ES-I3 (cell line): ENCODE measurements around the gene SGMS1.

ENCODE experiments used
- H3K36me3 ChIP-seq: 2 replicates; pipeline ENCODE4 v1.6.1; 2013; ENCODE audit warnings: mild to moderate bottlenecking, low read length, control low read depth, moderate library complexity; ENCODE audit not compliant: insufficient read depth
- H3K4me1 ChIP-seq: 2 replicates; pipeline ENCODE4 v1.6.1; 2013; ENCODE audit warnings: mild to moderate bottlenecking, control low read depth, low read length; ENCODE audit not compliant: insufficient read depth
- H3K9ac ChIP-seq: 2 replicates; pipeline ENCODE4 v1.6.1; 2013; ENCODE audit warnings: low read depth, mild to moderate bottlenecking, low read length, moderate library complexity
- H3K9me3 ChIP-seq: 2 replicates; pipeline ENCODE4 v1.6.1; 2013; ENCODE audit warnings: mild to moderate bottlenecking, low read length, moderate library complexity; ENCODE audit not compliant: control insufficient read depth, insufficient read depth

The SGMS1 gene

DNA sequence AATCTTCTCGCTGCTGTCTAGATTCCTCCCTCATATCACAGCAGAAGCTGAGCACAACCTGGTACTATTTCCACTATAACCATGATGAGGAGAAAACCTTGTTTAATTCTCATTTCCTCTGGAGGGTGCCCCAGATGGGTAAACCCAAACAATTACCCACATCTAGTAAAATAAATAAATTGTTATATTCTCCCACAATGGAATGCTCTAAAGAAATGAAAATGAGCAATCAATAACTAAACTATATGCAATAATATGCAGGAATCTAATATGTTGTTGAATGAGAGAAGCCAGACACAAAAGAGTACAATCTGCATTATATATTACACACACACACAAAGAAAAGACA lies 37.0 kb downstream of the SGMS1 start:
- H3K9me3 ChIP-seq: peaks cover 8% of the 10 kb centered on the region; the same call in 1 of the 2 replicates
- H3K9ac ChIP-seq: no peak overlapping the region
- no peaks in the 10 kb centered on the region; the same call in 1 of the 2 replicates for H3K4me1 ChIP-seq
- H3K36me3 ChIP-seq: no peaks in the 10 kb centered on the region

- Histone ChIP-seq H3K4me1 (peaks cover 4% of the 10 kb centered on the region), H3K9ac (no peak overlapping the region), H3K9me3 (peaks cover 8% of the 10 kb centered on the region; the same call in 1 of the 2 replicates), H3K36me3 (no peaks in the 10 kb centered on the region)
These were observed 37.6 kb downstream of the SGMS1 start for GRCh38 chr10:50585921-50586739.

GRCh38 chr10:50582766-50583762 lies 40.7 kb downstream of the SGMS1 start:
- Histone ChIP-seq H3K9ac (no peak overlapping the region), H3K36me3 (no peaks in the 10 kb centered on the region), H3K4me1 (peaks cover 5% of the 10 kb centered on the region), H3K9me3 (peaks cover 8% of the 10 kb centered on the region; the same call in 1 of the 2 replicates)

GRCh38 chr10:50582046-50582445 lies 41.7 kb downstream of the SGMS1 start:
- peaks cover 11% of the 10 kb centered on the region for H3K4me1 ChIP-seq
- H3K9ac ChIP-seq: no peak overlapping the region
- H3K9me3 ChIP-seq: peaks cover 8% of the 10 kb centered on the region; the same call in 1 of the 2 replicates
- H3K36me3 ChIP-seq: no peaks in the 10 kb centered on the region

DNA sequence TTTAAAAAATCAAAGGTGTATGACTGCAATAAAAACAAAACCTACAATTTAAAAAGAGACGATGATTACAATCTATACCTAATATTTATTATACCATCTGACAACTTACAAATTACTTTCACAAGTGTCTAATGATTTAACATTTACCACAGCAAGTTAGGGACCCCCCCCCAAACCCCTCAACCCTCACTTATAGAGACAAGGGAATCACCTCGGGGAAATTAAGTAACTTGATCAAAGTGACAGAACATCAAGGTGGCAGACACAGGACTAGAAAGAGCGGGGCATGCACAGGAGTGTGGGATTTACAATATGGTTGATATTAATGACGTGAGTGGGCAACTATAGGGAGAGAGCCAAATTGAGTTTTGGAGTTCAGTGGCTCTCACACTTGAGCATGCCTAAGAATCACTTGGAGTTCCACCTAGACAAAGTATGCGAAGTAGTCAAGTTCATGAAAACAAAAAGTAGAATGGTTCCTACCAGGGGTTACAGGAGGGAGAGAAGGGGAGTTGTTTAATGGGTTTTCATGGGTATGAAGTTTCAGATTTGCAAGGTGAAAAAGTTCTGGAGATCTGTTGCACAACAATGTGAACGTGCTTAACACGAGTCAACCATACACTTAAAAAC lies 43.4 kb downstream of the SGMS1 start:
- Histone ChIP-seq H3K4me1 (peaks cover 11% of the 10 kb centered on the region; the same call in 1 of the 2 replicates), H3K9me3 (peaks cover 8% of the 10 kb centered on the region; the same call in 1 of the 2 replicates), H3K36me3 (no peaks in the 10 kb centered on the region), H3K9ac (no peak overlapping the region)

- peaks cover 11% of the 10 kb centered on the region; the same call in 1 of the 2 replicates for H3K4me1 ChIP-seq
- H3K9ac ChIP-seq: no peak overlapping the region
These were observed 44.1 kb downstream of the SGMS1 start for GRCh38 chr10:50579491-50580261.

GRCh38 chr10:50578949-50579348 lies 44.8 kb downstream of the SGMS1 start:
- peaks cover 16% of the 10 kb centered on the region; the same call in 1 of the 2 replicates for H3K4me1 ChIP-seq
- no peak overlapping the region for H3K9ac ChIP-seq
- no peaks in the 10 kb centered on the region for H3K36me3 ChIP-seq
- 0 out of 2 replicates have a peak, but pooled peaks cover 5% of the 10 kb centered on the region for H3K9me3 ChIP-seq

More at GRCh38 chr10:50579491-50580261, 44.1 kb downstream of the SGMS1 start:
- H3K36me3 ChIP-seq: no peaks in the 10 kb centered on the region
- peaks cover 8% of the 10 kb centered on the region; the same call in 1 of the 2 replicates for H3K9me3 ChIP-seq

GRCh38 chr10:50577681-50578350 lies 45.9 kb downstream of the SGMS1 start:
- no peaks in the 10 kb centered on the region for H3K36me3 ChIP-seq
- H3K9ac ChIP-seq: no peak overlapping the region
- 0 out of 2 replicates have a peak, but pooled peaks cover 5% of the 10 kb centered on the region for H3K9me3 ChIP-seq
- peaks cover 16% of the 10 kb centered on the region; the same call in 1 of the 2 replicates for H3K4me1 ChIP-seq

DNA sequence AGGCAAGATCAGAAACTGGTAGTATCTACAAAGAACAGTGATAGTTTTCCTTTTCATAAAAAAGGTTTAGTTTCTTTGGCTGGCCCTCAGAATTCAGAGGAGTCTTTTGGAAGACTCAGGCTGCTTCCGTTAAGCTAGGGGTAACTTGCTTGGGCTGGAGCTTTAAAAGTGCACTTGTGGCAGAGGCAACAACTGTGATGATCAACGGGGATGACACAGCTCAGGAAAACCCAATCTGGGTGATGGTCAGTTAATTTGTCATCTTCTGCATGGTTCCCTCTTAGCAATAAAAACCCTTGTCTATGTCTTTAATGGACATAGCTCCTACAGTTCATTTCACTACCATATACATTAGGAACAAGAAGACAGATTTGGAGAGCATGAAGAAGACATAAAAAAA lies 46.7 kb downstream of the SGMS1 start:
- Histone ChIP-seq H3K36me3 (no peaks in the 10 kb centered on the region), H3K9me3 (no peaks in the 10 kb centered on the region), H3K9ac (no peak overlapping the region), H3K4me1 (peaks cover 20% of the 10 kb centered on the region; the same call in 1 of the 2 replicates)

DNA sequence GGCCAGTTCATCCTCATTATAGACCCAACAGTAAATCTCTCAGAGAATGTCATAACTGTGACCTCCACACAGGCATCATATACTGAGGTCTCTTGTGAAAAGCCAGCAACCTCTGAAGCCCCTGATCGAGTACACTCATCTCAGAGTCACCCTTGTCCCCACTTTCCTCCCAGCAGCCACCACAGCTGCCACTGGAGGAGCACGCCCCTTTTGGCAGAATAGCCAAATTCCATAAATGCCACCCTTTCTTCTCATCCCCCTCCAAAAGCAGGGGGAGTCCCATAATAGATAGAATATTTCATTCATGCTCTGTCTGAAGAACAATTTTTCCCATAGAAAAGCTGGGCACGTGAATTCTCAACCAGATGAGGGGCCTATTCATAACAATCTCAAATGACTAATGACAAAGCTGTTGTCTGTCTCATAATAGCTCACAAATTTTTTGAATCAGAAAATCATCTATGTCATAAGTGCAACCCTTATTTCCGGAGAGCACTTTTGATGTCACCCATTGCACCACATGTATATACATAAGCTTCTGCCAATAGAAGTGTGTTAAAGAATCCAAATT lies 47.4 kb downstream of the SGMS1 start:
- no peaks in the 10 kb centered on the region for H3K9me3 ChIP-seq
- H3K4me1 ChIP-seq: peaks cover 22% of the 10 kb centered on the region; the same call in 1 of the 2 replicates
- H3K9ac ChIP-seq: no peak overlapping the region
- H3K36me3 ChIP-seq: no peaks in the 10 kb centered on the region

DNA sequence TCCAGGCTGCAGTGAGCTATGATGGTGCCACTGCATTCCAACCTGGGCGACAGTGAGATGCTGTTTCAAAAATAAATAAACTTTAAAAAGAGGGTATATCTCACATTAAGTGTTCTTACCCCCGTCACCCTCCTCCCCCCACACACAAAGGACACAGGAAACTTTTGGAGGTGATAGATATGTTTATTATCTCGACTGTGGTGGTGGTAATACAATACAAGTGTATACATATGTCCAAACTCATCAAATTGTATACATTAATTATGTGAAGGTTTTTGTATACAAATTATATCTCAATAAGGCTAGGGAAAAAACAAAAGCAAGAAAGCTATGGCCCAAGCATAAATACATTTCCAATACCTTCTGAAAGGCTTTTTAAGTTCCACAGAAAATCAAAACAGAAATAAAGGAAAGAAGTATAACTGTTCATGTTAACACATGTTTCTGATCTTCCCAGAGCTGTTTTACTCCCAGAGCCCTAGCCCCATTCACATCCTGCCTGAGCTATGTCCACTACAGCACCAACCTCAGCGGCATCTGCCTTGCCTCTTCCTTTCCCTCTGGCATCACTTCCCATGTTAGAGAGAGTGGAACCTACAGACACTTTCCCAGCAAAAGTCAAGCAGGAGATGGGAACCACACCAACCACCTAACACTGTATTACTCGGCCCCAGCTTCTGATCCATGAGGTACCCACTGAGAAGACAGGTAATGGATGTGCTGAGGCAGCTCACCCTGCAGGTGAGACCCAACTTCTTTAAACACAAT lies 48.1 kb downstream of the SGMS1 start:
- Histone ChIP-seq H3K9me3 (no peaks in the 10 kb centered on the region), H3K9ac (no peak overlapping the region), H3K4me1 (peaks cover 20% of the 10 kb centered on the region; the same call in 1 of the 2 replicates), H3K36me3 (no peaks in the 10 kb centered on the region)

- Histone ChIP-seq H3K36me3 (no peaks in the 10 kb centered on the region), H3K9me3 (no peaks in the 10 kb centered on the region), H3K9ac (no peak overlapping the region), H3K4me1 (peaks cover 20% of the 10 kb centered on the region; the same call in 1 of the 2 replicates)
These were observed 48.8 kb downstream of the SGMS1 start for GRCh38 chr10:50574931-50575330.
